Dendritic cell treated with granulocyte-macrophage colony-stimulating factor and Interleukin-4, amounts not matched to agents 40 ng/mL and 50 ng/mL, for 4 days (primary cell): Measurements from ENCODE around the gene DLAT.
A peak's percentile ranks its signal among the peaks of the same experiment; 100 is the strongest.

Source experiments
- H3K27ac Mint-ChIP-seq: one replicate; pipeline ENCODE4 v1.8.0; 2022; ENCODE audit warnings: mild to moderate bottlenecking, mixed read lengths
- H3K27me3 Mint-ChIP-seq: one replicate; pipeline ENCODE4 v1.8.0; 2022; ENCODE audit warnings: mild to moderate bottlenecking, mixed read lengths
- H3K36me3 Mint-ChIP-seq: one replicate; pipeline ENCODE4 v1.8.0; 2022; ENCODE audit warnings: low read depth, mixed read lengths
- H3K4me1 Mint-ChIP-seq: one replicate; pipeline ENCODE4 v1.8.0; 2022; ENCODE audit warnings: low read depth, mixed read lengths
- H3K4me3 Mint-ChIP-seq: one replicate; pipeline ENCODE4 v1.8.0; 2022; ENCODE audit warnings: mild to moderate bottlenecking, moderate library complexity, mixed read lengths
- H3K9me3 Mint-ChIP-seq: one replicate; pipeline ENCODE4 v1.8.0; 2022; ENCODE audit warnings: mixed read lengths
- intact Hi-C: fragments of 100-400 bp; cut with micrococcal nuclease; formaldehyde crosslinking; loops from one replicate; pipeline ENCODE4 v1.15.0; 2022

DLAT gene

DNA sequence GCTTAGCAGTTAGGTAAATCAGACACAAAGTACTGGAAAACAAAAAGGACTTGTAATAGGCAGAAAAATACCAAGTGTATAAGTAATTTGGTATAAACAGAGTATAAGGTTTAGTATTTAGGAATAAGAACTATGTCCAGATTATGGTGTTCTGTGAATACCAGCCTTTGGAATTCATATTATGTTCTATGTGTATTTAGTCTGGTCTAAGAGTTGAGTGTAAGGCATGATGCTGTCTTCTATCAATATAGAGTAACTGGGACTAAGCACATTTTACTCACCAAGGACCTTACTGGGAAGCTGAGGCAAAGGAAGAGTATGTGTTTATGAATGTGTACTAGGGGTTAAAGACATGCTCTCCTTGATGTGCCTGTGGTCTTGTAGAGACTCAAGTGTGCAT is 71.0 kb downstream of the DLAT start:
- H3K36me3 Mint-ChIP-seq: peaks cover 86% of the 10 kb centered on the region
- no peaks in the 10 kb centered on the region for H3K9me3 Mint-ChIP-seq
- H3K27ac Mint-ChIP-seq: peak overlapping the region; percentile 49

DNA sequence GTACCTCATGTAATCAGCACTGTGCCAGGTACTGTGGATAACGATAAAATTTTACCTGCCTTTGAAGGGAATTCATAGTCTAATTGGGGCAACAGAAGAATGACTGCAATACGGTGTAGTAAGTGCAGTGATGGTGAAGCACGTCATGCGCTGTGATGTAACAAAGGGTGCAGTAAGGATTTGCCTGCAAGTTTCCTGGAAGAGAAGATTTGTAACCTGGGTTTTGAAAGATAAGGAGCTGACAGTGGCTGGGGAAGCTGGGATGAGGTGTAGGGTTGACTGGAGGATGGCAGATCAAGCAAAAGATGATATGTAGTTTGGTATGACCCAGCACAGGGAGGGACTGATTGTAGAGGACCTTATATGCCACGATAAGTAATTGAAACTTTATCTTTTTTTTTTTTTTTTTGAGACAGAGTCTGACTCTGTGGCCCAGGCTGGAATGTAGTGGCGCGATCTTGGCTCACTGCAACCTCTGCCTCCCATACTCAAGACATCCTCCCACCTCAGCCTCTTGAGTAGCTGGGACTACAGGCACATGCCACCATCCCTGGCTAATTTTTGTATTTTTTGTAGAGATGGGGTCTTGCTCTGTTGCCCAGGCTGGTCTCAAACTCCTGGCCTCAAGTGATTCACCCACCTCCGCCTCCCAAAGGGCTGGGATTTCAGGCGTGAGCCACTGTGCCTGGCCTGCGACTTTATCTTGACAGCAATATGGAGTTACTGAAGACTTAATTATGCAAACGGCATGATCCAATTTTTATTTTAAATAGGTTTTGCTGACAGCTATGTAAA is 72.7 kb downstream of the DLAT start:
- no peak overlapping the region for H3K4me3 Mint-ChIP-seq
- intact Hi-C loops: no loop called here
- H3K9me3 Mint-ChIP-seq: no peaks in the 10 kb centered on the region
- peaks cover 69% of the 10 kb centered on the region for H3K36me3 Mint-ChIP-seq
- peak overlapping the region; percentile 49 for H3K27ac Mint-ChIP-seq
- H3K27me3 Mint-ChIP-seq: no peaks in the 10 kb centered on the region
- H3K4me1 Mint-ChIP-seq: peaks cover 11% of the 10 kb centered on the region

More for the DNA sequence above, 71.0 kb downstream of the DLAT start:
- intact Hi-C loops: no loop called here
- Mint-ChIP-seq H3K27me3 (no peaks in the 10 kb centered on the region), H3K4me1 (peaks cover 10% of the 10 kb centered on the region), H3K4me3 (no peak overlapping the region)

DNA sequence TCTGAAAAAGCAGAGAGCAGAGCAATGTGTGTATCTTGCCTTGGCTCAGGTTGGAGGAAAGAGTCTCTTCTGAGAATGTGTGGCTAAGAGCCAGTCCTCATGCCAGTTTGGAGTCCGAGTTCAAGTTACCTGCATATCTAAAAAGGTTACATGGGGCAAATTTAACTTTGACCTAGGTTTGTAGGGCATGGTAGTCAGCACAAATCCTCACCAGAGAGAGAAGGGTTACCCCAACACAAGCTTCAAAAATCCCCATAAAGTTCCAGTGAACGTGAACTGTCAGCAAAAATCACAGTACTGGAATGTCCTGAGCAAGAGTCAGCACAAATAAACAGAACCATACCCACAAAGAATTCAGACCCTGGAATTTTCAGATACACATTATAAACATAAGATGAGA is 75.3 kb downstream of the DLAT start:
- Mint-ChIP-seq H3K4me3 (no peak overlapping the region), H3K4me1 (peaks cover 19% of the 10 kb centered on the region), H3K27me3 (no peaks in the 10 kb centered on the region), H3K9me3 (no peaks in the 10 kb centered on the region), H3K36me3 (peaks cover 46% of the 10 kb centered on the region), H3K27ac (peak overlapping the region; percentile 53)
- intact Hi-C loops: no loop called here

DNA sequence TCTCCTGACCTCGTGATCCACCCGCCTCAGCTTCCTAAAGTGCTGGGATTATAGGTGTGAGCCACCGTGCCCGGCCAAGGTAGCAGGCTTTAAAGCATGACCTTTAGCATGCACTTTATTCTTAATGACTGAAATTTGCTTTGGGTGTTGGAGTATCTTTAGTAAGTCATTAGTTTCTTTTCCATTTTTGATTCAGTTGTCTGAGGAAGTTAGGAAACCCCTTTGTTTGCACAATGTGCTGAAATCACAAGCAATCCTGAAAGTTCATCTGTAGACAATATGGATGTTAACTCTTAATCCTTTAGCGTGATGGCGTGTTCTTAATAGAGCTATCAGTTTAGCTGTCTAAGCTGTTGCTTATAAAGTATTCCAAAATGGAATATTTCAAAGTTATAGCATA is 78.2 kb downstream of the DLAT start:
- peaks cover 19% of the 10 kb centered on the region for H3K4me1 Mint-ChIP-seq
- no peaks in the 10 kb centered on the region for H3K9me3 Mint-ChIP-seq
- peaks cover 31% of the 10 kb centered on the region for H3K36me3 Mint-ChIP-seq
- peak overlapping the region; percentile 68 for H3K27ac Mint-ChIP-seq
- intact Hi-C loops: no loop called here
- no peak overlapping the region for H3K4me3 Mint-ChIP-seq
- no peaks in the 10 kb centered on the region for H3K27me3 Mint-ChIP-seq

DNA sequence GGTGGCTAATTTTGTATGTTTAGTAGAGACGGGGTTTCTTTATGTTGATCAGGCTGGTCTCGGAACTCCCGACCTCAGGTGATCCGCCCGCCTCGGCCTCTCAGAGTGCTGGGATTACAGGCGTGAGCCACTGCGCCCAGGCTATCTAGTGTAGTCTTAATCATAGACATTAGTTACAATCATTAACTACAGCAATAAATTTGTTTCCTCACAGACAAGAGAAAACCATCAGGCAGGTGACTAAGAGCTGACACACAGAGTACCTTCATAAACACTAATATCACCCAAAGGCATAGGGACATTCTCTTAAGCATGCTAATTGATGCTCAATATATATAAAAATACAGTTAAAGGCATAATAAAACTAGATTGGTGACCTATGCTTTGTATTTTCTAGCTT is 80.9 kb downstream of the DLAT start:
- Mint-ChIP-seq H3K27me3 (no peaks in the 10 kb centered on the region), H3K27ac (no peak overlapping the region), H3K9me3 (no peaks in the 10 kb centered on the region), H3K4me1 (peaks cover 10% of the 10 kb centered on the region), H3K4me3 (no peak overlapping the region), H3K36me3 (peaks cover 18% of the 10 kb centered on the region)
- intact Hi-C loops: no loop called here
